NT2/D1 (cell line): Measurements from ENCODE around the gene DNAJC18.
"Not testable (repeated sequence)": the region's sequence is repeated elsewhere in the genome, so short reads cannot be mapped to it uniquely, and the experiment has no call there.

Experiments
- SUZ12 ChIP-seq: IDR thresholded peaks from 2 replicates; pipeline ENCODE4 v1.6.1; 2011; ENCODE audit not compliant: insufficient read length, insufficient read depth; ENCODE audit errors: extremely low read depth
- YY1 ChIP-seq: IDR thresholded peaks from 2 replicates; pipeline ENCODE4 v1.6.1; 2011; ENCODE audit not compliant: insufficient read length, insufficient read depth
- ZNF274 ChIP-seq: IDR thresholded peaks from 2 replicates; pipeline ENCODE4 v1.6.1; 2011; ENCODE audit warnings: mild to moderate bottlenecking, low read depth, low read length

- TF ChIP-seq YY1, SUZ12, ZNF274: not testable (repeated sequence)
Measured at GRCh38 chr5:139479729-139480128, 40.4 kb upstream of the DNAJC18 start.
